Mucosa of rectum (tissue), 2 donors: Measurements from ENCODE around the gene DGKD.

ENCODE experiments used
- H3K27ac ChIP-seq, 2 donors: one replicate each; pipeline ENCODE4 v1.7.0; 2013; ENCODE audit warnings: inconsistent platforms in 2 of 2, low read depth in 2 of 2, low read length in 2 of 2
- H3K27me3 ChIP-seq, 2 donors: one replicate each; pipeline ENCODE4 v1.7.0; 2013; ENCODE audit warnings: low read length in 2 of 2; ENCODE audit not compliant: control insufficient read depth in 2 of 2, insufficient read depth in 2 of 2
- H3K36me3 ChIP-seq, 2 donors: one replicate each; pipeline ENCODE4 v1.7.0; 2013; ENCODE audit warnings: low read length in 2 of 2; ENCODE audit not compliant: control insufficient read depth in 2 of 2, insufficient read depth in 2 of 2
- H3K4me1 ChIP-seq, 2 donors: one replicate each; pipeline ENCODE4 v1.7.0; 2013; ENCODE audit warnings: low read length in 2 of 2, mild to moderate bottlenecking in 1 of 2; ENCODE audit not compliant: control insufficient read depth in 2 of 2, insufficient read depth in 2 of 2
- H3K4me3 ChIP-seq, 2 donors: one replicate each; pipeline ENCODE4 v1.7.0; 2013; ENCODE audit warnings: low read length in 2 of 2
- H3K9ac ChIP-seq, 2 donors: one replicate each; pipeline ENCODE4 v1.7.0; 2013; ENCODE audit warnings: low read length in 2 of 2, low read depth in 1 of 2, mild to moderate bottlenecking in 1 of 2
- H3K9me3 ChIP-seq, 2 donors: one replicate each; pipeline ENCODE4 v1.7.0; 2013; ENCODE audit warnings: low read length in 2 of 2; ENCODE audit not compliant: control insufficient read depth in 2 of 2
- donor health status: healthy.
- donor health status: Normal muscosa, but diverticular disease.

Gene DGKD

GRCh38 chr2:233358335-233358734 lies 4.0 kb downstream of the DGKD start:
- Histone ChIP-seq H3K4me3 (no peak overlapping the region), H3K9me3 (no peaks in the 10 kb centered on the region), H3K27me3 (no peaks in the 10 kb centered on the region), H3K9ac (no peak overlapping the region), H3K27ac (no peak overlapping the region), H3K4me1 (peaks cover 14 to 20% of the 10 kb centered on the region in 2 donors), H3K36me3 (peaks cover 0 to 4% of the 10 kb centered on the region in 2 donors)

GRCh38 chr2:233358947-233359346 lies 4.7 kb downstream of the DGKD start:
- Histone ChIP-seq H3K4me3 (no peak overlapping the region), H3K9me3 (no peaks in the 10 kb centered on the region), H3K4me1 (peaks cover 7 to 14% of the 10 kb centered on the region in 2 donors), H3K27me3 (no peaks in the 10 kb centered on the region), H3K27ac (no peak overlapping the region), H3K36me3 (peaks cover 0 to 6% of the 10 kb centered on the region in 2 donors), H3K9ac (no peak overlapping the region)

- Histone ChIP-seq H3K27me3 (no peaks in the 10 kb centered on the region), H3K9me3 (no peaks in the 10 kb centered on the region), H3K9ac (no peak overlapping the region), H3K27ac (no peak overlapping the region), H3K4me1 (peaks cover 7 to 13% of the 10 kb centered on the region in 2 donors), H3K4me3 (no peak overlapping the region), H3K36me3 (peaks cover 0 to 7% of the 10 kb centered on the region in 2 donors)
These were observed 5.5 kb downstream of the DGKD start for GRCh38 chr2:233359823-233360222.

GRCh38 chr2:233360771-233361176 lies 6.5 kb downstream of the DGKD start:
- H3K27ac ChIP-seq: no peak overlapping the region

GRCh38 chr2:233361297-233361696 lies 7.0 kb downstream of the DGKD start:
- H3K27ac ChIP-seq: no peak overlapping the region
- H3K9me3 ChIP-seq: no peaks in the 10 kb centered on the region
- no peak overlapping the region for H3K4me3 ChIP-seq
- H3K27me3 ChIP-seq: no peaks in the 10 kb centered on the region
- H3K4me1 ChIP-seq: peaks cover 2 to 4% of the 10 kb centered on the region in 2 donors
- H3K36me3 ChIP-seq: peaks cover 0 to 7% of the 10 kb centered on the region in 2 donors
- H3K9ac ChIP-seq: no peak overlapping the region

More at GRCh38 chr2:233360771-233361176, 6.5 kb downstream of the DGKD start:
- H3K9ac ChIP-seq: no peak overlapping the region
- H3K27me3 ChIP-seq: no peaks in the 10 kb centered on the region
- H3K4me3 ChIP-seq: no peak overlapping the region
- H3K36me3 ChIP-seq: peaks cover 0 to 7% of the 10 kb centered on the region in 2 donors
- no peaks in the 10 kb centered on the region for H3K9me3 ChIP-seq
- peaks cover 2 to 8% of the 10 kb centered on the region in 2 donors for H3K4me1 ChIP-seq

- Histone ChIP-seq H3K27ac (no peak overlapping the region), H3K4me1 (peaks cover 0 to 3% of the 10 kb centered on the region in 2 donors), H3K4me3 (no peak overlapping the region), H3K9me3 (no peaks in the 10 kb centered on the region), H3K9ac (no peak overlapping the region), H3K27me3 (no peaks in the 10 kb centered on the region), H3K36me3 (peaks cover 0 to 7% of the 10 kb centered on the region in 2 donors)
These were observed 8.4 kb downstream of the DGKD start for GRCh38 chr2:233362742-233363141.

GRCh38 chr2:233363744-233364235 lies 9.5 kb downstream of the DGKD start:
- Histone ChIP-seq H3K27me3 (no peaks in the 10 kb centered on the region), H3K4me3 (no peak overlapping the region), H3K9me3 (no peaks in the 10 kb centered on the region), H3K9ac (no peak overlapping the region), H3K27ac (no peak overlapping the region), H3K4me1 (peaks cover 0 to 3% of the 10 kb centered on the region in 2 donors), H3K36me3 (peaks cover 0 to 7% of the 10 kb centered on the region in 2 donors)

GRCh38 chr2:233365861-233366520 lies 11.7 kb downstream of the DGKD start:
- H3K27me3 ChIP-seq: no peaks in the 10 kb centered on the region
- H3K27ac ChIP-seq: no peak overlapping the region
- no peak overlapping the region for H3K9ac ChIP-seq
- H3K4me3 ChIP-seq: no peak overlapping the region
- H3K36me3 ChIP-seq: peaks cover 0 to 5% of the 10 kb centered on the region in 2 donors
- no peaks in the 10 kb centered on the region for H3K4me1 ChIP-seq
- H3K9me3 ChIP-seq: no peaks in the 10 kb centered on the region

GRCh38 chr2:233367586-233367985 lies 13.3 kb downstream of the DGKD start:
- Histone ChIP-seq H3K4me1 (peaks cover 0 to 2% of the 10 kb centered on the region in 2 donors), H3K9ac (no peak overlapping the region), H3K9me3 (no peaks in the 10 kb centered on the region), H3K27ac (no peak overlapping the region), H3K4me3 (no peak overlapping the region), H3K36me3 (peaks cover 0 to 6% of the 10 kb centered on the region in 2 donors), H3K27me3 (no peaks in the 10 kb centered on the region)

GRCh38 chr2:233368756-233369155 lies 14.5 kb downstream of the DGKD start:
- Histone ChIP-seq H3K9me3 (no peaks in the 10 kb centered on the region), H3K4me1 (peaks cover 2 to 3% of the 10 kb centered on the region in 2 donors), H3K36me3 (peaks cover 8 to 11% of the 10 kb centered on the region in 2 donors), H3K27me3 (no peaks in the 10 kb centered on the region), H3K27ac (no peak overlapping the region), H3K9ac (no peak overlapping the region), H3K4me3 (no peak overlapping the region)
